ENCODE measurements around the gene MAG.
"Not testable (repeated sequence)": the region's sequence is repeated elsewhere in the genome, so short reads cannot be mapped to it uniquely, and the experiment has no call there.

The MAG gene

DNA sequence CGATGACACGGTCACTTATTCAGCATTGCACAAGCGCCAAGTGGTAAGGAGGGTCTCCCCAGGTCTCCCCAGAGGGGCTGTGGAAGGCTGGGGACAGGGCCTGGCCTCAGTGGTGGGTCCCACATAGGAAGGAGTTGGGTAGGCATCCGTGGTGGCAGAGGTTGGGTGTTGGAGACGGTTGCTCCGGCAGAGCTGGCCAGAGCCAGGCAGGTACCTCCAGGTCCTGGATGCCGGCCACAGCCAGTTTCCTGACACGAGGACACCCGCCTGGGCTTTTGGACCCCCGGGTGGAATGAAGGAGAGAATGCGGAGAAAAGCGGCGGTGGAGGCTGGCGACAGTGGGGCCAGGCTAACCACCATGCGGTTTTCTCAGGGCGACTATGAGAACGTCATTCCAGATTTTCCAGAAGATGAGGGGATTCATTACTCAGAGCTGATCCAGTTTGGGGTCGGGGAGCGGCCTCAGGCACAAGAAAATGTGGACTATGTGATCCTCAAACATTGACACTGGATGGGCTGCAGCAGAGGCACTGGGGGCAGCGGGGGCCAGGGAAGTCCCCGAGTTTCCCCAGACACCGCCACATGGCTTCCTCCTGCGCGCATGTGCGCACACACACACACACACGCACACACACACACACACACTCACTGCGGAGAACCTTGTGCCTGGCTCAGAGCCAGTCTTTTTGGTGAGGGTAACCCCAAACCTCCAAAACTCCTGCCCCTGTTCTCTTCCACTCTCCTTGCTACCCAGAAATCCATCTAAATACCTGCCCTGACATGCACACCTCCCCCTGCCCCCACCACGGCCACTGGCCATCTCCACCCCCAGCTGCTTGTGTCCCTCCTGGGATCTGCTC, 54.5 kb downstream of the MAG start:
- DNase-seq (ENCODE audit: low read depth): peak; percentile 59

DNA sequence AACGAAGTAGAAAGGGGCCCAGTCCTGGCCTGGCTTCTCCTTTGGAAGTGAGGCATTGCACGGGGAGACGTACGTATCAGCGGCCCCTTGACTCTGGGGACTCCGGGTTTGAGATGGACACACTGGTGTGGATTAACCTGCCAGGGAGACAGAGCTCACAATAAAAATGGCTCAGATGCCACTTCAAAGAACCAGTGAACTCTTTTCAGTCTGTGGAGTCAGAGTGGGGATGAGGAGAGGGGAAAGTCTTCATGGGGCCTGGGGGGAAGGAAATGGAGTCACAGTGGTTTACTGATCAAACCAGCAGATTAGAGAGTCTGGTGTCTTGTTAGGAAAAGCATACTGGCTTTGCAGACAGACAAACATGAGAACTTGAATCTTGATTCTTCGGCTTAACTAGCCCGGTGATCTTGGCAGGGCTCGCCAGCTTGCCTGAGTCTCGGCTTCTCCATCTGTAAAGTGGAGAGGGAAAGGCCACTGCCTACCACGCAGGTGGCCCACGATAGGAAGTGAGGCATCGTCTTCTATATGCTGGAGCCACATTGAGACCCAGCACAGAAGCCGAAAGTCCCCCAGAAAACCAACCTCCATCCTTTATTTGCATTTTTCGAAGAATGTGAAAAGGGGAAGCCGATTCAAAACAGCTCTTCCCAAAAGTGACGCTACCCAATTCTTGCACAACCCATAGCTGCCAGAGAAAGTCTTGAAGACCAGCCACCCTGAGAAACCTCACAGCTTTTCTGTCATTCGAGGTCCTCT, 55.4 kb downstream of the MAG start, which contains the start of gene FFAR1:
FFAR1 (plus strand) TSS at position 732 of the 759 bp plus-strand sequence. CDS start 3,650 bp downstream, outside the sequence.
- DNase-seq (ENCODE audit: low read depth): no peak

DNA sequence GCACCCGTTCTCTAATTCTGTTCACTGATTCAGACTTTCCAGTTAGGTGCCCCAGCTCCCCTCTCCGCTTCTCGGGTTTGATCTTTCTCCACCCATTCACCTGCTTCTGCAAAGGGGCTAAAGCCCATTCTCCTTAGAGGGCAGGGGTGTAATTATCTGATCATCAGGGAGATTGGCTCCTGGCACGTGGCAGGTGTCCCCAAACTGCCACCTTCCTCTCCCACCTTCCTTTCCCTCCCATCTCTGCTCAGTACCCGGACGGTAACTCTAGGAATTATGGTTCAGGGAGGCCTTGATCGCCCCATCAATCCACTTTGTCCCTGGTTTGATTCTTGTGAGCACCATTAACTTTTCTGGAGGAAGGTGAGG, 56.0 kb downstream of the MAG start:
- DNase-seq (ENCODE audit: low read depth): no peak

DNA sequence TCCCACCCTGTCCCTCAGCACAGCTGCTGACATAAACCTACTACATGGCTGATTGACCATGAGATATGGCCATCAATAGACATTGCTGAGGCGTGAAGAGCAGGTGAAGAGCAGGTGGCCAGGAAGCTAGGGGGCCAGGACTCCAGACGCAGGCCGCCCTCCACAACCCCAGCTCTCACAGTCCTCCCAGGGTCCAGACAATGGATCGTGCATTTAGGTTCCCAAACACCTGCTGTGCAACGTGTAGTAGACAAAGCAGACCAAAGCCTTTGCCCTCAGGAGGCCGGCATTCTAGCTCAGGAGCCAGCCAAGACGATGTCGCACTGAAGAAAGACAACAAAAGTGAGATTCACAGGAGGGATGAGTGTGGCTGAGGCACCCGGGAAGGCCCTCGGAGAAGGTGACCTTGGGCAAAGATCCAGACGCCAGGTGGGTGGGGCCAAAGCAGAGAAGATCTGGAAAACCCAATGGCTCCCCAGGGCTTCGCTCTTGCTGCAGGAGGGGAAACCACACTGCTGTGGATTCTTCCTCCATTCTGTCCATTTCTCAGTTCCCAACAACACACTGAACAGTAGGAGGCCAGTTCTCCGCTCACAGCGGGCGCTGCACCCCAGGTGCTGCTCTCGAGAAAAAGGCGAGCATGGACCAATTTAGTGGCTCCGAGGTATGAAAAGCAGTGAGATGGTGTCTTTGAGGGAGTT, 57.1 kb downstream of the MAG start:
- no peak for DNase-seq (ENCODE audit: low read depth)

DNA sequence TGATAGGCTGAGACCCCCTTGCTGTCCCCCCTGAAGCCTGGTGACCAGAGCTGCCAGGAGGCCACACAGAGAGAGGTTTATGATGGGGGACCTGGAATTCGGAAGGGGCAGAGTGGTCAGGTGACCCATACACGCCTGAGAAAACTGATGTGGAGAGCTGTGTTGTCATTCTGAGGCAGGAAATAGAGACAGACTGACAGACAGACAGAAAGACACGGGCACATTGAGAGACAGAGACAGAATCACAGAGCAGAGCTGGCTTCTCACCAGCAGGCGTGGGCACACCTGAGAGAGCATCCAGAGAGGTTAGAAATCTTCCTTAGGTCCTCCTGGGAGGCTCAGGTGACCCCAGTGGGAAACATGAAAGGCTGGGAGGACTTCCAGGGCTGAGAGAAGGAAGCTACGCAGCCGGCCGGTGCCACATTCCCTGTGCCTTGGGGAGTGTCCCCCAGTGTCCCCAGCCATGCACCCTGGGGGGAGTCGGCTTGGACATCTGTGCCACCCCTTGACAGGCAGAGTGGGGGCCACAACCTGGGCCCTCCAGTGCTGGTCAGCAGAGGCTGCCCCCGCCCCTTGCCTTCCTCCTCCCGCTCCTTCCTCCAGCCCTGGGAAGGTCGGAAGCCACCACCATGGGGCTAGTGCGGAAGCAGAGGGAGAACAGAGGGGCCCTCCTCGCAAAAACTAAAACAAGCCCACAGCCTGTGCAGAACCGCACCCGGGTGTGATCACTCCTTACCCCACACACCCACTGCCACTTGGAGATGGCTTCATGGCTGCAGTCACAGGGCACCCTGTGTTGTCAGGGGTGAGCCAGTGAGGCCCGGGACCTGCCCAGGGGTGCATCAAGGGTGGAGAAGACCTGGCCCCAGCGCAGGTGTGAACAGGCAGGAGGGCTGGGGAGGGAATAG, 57.9 kb downstream of the MAG start:
- DNase-seq (ENCODE audit: low read depth): no peak

DNA sequence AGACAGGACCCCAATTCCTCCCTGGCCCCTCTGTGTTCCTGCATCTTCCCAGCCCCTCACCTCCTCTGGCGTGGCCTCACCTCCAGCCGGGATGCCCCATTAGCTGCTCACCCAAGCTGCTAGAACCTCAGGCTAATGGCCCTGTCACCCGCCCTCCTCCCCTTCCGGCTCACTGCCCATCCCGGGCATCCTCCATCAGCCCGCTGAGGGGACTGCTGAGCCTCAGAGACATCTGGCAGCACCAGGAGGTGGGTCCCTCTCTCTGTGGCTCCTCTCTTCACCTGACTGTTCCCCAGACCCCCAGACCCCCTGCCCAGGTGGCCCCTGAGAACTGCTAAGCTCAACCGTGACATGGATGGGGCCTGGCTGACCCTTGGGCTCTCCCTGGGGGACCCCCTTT, 58.6 kb downstream of the MAG start:
- DNase-seq (ENCODE audit: low read depth): no peak

DNA sequence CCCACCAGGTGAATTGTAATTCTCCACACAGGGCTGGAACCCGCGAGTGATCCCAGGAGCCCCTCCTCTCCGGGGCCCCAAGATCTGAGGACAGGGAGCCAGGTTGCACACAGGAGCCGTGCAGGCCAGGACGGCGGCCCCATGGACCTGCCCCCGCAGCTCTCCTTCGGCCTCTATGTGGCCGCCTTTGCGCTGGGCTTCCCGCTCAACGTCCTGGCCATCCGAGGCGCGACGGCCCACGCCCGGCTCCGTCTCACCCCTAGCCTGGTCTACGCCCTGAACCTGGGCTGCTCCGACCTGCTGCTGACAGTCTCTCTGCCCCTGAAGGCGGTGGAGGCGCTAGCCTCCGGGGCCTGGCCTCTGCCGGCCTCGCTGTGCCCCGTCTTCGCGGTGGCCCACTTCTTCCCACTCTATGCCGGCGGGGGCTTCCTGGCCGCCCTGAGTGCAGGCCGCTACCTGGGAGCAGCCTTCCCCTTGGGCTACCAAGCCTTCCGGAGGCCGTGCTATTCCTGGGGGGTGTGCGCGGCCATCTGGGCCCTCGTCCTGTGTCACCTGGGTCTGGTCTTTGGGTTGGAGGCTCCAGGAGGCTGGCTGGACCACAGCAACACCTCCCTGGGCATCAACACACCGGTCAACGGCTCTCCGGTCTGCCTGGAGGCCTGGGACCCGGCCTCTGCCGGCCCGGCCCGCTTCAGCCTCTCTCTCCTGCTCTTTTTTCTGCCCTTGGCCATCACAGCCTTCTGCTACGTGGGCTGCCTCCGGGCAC, 59.6 kb downstream of the MAG start:
- DNase-seq (ENCODE audit: low read depth): no peak

DNA sequence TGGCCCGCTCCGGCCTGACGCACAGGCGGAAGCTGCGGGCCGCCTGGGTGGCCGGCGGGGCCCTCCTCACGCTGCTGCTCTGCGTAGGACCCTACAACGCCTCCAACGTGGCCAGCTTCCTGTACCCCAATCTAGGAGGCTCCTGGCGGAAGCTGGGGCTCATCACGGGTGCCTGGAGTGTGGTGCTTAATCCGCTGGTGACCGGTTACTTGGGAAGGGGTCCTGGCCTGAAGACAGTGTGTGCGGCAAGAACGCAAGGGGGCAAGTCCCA, 60.2 kb downstream of the MAG start:
- DNase-seq (ENCODE audit: low read depth): no peak

DNA sequence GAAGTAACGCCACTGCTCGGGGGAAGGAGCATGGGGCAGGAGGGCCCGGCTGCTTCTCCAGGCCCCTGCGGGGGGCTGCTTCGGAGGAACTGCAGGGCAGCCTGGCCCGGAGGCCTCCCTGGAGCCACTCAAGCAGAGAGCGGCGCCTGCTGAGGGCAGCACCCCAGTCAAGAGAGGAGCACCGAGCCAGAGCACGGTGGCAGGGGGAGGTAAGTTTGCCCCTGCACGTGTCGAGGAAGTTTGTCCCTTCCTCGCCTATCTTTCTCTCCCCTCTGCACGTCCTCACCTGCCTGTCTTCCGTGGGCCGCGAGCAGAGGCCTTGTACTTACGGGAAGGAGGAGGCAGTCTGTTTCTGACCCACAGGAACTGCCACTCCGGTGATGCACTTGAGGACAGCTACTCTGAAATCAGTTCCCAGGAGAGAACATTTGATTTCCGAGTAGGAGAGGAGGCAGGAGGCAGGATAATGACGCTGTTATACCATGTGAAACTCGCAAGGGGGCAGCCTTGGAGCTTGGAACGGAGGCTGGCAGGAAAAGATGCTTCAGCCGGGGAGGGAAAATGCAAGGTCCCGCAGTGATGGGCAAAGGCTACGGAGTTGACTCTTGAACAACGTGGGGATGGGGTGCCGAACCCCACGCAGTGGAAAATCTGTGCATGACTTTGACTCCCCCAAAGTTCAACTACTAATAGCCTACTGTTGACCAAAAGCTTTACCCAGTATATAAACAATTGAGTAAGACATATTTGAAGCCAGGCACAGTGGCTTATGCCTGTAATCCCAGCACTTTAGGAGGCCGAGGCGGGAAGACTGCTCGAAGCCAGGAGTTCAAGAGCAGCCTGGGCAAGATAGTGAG, 60.7 kb downstream of the MAG start:
- DNase-seq (ENCODE audit: low read depth): peak; percentile 47

DNA sequence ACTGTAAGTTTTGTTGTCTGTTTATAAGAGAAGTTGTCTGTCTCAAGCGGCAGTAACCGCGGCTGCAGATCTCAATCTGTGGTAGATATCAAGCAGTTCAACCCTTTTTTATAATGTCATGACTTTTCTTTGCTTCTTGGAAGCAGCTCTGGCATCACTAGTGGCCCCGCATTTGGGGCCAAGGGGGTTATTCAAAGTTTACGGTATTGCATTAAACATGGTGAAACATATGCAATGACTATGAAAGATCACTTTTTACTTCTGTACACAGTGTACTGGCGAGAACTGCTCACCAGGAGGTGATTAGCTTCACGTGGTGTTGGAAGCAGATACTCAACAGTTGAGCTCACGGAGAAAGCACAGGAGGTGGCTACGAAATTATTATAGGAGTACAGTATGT, 61.7 kb downstream of the MAG start:
- DNase-seq (ENCODE audit: low read depth): no peak

DNA sequence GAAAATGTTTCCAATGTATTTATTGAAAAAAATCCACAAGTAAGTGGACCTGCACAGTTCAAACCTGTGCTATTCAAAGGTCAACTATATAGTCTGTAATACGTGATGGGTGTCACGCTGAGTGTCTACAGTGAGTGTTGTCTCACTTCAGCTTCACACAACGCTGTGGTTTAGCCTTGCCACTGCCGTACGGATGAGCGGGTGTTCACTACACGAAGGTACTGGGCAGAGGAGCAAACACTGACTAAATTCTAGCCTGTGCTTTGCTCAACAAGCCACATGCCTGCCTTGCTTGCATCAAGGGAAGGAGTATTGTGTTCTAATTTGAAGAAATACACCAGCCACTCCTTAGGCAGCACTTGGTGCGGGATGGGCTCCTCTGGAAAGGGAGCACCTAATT, 62.9 kb downstream of the MAG start:
- DNase-seq (ENCODE audit: low read depth): no peak

DNA sequence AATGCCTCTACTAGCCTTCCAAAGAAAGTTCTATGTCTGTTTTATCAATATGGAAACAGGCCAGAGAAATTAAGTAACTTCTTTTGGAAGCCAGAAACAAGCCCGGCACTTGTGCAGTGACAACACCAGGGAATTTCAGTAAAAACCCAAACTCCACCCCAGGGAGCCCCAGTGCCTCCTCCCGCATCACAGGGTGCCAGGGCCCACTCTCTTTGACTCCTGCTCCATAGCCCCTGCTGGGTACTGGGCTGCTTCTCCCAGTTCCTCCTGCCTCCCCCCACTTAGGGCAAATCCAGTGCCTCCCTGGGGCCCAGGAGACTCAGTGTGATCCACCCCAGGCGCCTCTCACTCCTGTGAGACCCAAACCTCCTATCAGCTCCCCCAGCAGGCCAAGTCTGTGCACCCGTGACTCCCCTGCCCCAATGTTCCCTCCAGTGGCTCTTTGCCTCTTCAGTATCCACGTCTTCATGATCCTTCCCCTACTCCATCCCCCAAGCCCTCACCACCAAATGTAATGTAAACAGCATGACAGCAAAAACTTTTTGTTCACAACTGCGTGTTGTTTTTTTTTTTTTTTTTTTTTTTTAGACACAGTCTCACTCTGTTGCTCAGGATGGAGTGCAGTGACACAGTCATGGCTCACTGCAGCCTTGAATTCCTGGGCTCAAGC, 64.0 kb downstream of the MAG start:
- DNase-seq (ENCODE audit: low read depth): no peak

DNA sequence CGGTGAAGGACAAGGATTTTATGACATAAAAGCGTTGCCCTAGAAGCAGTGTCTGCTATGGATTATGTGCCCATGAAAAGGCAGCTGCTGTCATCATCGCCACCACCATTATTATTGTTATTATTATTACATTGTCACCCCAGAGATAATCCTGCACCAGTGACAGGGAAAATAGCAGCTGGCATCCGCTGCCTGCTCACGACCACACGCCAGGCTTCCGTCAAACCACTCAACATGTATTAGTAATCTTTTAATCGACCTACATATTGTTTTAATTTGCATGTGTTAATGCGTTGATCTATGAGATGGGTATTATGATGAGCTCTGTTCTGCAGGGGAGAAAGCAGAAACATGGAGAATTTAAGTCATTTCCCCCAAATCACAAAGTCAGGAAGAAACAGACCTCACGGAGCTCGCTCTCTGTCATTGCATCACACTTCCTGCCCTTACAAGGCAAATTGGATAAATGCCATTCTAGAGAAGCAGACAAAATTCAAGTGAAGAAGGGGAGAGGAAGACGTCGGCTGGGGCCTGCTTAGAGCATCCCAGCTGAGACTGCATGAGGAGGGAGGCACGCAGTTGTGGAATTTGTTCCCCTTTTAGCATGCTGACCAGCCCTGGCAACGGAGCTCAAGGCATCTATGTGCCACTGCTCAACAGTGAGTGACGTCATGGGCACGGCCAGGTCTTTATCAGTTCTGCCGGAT, 66.1 kb downstream of the MAG start, which contains the start of gene FFAR3:
FFAR3 (plus strand) TSS at position 594 of the 707 bp plus-strand sequence. CDS start 431 bp downstream, outside the sequence.
- no peak for DNase-seq (ENCODE audit: low read depth)

DNA sequence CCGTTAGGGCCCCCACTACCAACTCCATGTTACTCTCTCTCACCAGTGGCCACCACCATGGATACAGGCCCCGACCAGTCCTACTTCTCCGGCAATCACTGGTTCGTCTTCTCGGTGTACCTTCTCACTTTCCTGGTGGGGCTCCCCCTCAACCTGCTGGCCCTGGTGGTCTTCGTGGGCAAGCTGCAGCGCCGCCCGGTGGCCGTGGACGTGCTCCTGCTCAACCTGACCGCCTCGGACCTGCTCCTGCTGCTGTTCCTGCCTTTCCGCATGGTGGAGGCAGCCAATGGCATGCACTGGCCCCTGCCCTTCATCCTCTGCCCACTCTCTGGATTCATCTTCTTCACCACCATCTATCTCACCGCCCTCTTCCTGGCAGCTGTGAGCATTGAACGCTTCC, 66.9 kb downstream of the MAG start:
- DNase-seq (ENCODE audit: low read depth): not testable (repeated sequence)

DNA sequence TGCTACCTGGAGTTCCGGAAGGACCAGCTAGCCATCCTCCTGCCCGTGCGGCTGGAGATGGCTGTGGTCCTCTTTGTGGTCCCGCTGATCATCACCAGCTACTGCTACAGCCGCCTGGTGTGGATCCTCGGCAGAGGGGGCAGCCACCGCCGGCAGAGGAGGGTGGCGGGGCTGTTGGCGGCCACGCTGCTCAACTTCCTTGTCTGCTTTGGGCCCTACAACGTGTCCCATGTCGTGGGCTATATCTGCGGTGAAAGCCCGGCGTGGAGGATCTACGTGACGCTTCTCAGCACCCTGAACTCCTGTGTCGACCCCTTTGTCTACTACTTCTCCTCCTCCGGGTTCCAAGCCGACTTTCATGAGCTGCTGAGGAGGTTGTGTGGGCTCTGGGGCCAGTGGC, 67.4 kb downstream of the MAG start:
- not testable (repeated sequence) for DNase-seq (ENCODE audit: low read depth)

DNA sequence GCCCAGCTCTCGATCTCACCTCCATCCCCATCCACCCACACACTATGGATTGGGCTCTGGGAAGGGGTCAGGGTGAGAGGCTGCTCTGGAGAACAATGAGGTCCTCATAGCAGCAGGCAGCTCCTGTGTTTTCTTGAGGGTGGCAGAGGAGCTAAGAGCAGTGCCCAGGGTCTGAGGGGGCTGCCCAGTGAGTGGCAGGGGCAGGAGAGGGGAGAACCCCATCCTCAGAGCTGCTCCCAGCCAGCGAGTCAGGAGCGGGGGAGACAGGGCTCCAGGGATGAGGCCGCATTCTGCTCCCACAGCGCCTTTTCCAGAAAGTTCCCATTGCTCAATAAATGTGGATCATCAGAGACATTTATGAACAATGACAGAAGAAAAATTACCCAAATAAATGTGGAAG, 68.1 kb downstream of the MAG start:
- not testable (repeated sequence) for DNase-seq (ENCODE audit: low read depth)

DNA sequence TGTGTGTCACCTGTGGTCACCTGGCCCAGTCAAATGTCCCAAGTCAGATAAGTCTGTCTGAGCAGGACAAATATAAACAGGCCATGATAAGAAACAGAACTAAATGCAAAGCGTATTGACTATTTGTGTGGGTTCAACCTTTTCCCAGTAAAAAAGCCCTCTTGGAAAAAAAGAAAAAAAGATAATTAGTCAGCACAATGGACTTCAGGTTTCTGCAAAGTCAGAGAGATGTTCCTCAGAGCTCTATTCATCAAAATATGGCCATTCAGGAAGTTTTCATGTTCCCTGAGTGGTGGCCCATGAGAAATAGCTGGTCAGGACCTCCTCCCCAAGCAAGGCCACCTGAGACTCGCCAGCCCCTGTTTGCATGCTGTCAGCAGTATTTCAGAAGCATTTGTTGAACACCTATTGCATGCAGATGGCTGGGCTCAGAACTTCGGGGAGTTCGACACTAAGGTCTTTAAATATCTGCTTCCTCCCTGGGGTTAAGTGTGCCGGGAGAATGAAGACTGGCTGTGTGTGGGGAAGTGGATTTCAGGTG, 69.0 kb downstream of the MAG start:
- DNase-seq (ENCODE audit: low read depth): no peak

DNA sequence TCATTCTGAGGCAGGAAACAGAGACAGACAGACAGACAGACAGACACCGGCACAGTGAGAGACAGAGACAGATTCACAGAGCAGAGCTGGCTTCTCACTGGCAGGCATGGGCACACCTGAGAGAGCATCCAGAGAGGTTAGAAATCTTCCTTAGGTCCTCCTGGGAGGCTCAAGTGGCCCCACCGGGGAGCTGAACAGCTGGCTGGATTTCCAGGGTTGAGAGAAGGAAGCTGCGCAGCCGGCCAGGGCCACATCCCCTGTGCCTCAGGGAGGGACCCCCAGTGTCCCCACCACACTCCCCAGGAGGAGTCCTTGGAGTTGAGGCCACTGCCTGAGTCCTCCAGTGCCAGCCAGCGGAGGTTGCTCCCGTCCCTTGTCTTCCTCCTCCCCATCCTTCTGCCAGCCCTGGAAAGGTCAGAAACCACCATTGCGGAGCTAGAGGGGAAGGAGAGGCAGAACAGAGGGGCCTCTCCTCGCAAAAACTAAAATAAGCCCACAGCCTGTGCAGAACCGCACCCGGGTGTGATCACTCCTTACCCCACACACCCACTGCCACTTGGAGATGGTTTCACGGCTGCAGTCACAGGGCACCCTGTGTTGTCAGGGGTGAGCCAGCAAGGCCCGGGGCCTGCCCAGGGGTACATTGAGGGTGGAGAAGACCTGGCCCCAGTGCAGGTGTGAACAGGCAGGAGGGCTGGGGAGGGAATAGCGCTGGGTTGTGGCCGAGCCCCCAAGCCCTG, 70.5 kb downstream of the MAG start:
- no peak for DNase-seq (ENCODE audit: low read depth)
